WTC11 (cell line): Measurements from ENCODE around the gene ZNF423. TPM values are rescaled to one million over a fixed set of nuclear protein-coding genes. Genes with fewer than 3 reads are reported as not detected.

ENCODE experiments used
- CREB1 ChIP-seq: sonication (generic); formaldehyde crosslinking; IDR thresholded peaks from 2 replicates; pipeline ENCODE4 v1.8.0; 2023; ENCODE audit warnings: mild to moderate bottlenecking, missing genetic modification reagents
- CREM ChIP-seq: sonication (generic); formaldehyde crosslinking; IDR thresholded peaks from 2 replicates; pipeline ENCODE4 v1.8.1; 2022; ENCODE audit warnings: mild to moderate bottlenecking, missing genetic modification reagents, moderate library complexity
- RORB ChIP-seq: fragments of 250-450 bp; sonication (Bioruptor Pico); IDR thresholded peaks from 2 replicates; pipeline ENCODE4 v1.9.0; 2021; ENCODE audit warnings: mild to moderate bottlenecking
- SP1 ChIP-seq: sonication (generic); formaldehyde crosslinking; conservative IDR thresholded peaks from 2 replicates; pipeline ENCODE4 v1.8.1; 2022; ENCODE audit warnings: missing genetic modification reagents
- ZNF219 ChIP-seq: sonication (generic); formaldehyde crosslinking; IDR thresholded peaks from 2 replicates; pipeline ENCODE4 v1.8.0; 2023; ENCODE audit warnings: missing genetic modification reagents, mild to moderate bottlenecking, borderline replicate concordance
- total RNA-seq: library from RNA; stranded (reverse); gene quantifications from 3 replicates; pipeline ENCODE4 v1.2.3, GENCODE V29; 2021
- TF ChIP-seq, protein P1 (sequence below): sonication (generic); formaldehyde crosslinking; IDR thresholded peaks from 2 replicates; pipeline ENCODE4 v1.8.1; 2023; ENCODE audit warnings: mild to moderate bottlenecking, missing genetic modification reagents, borderline replicate concordance
- TF ChIP-seq, protein P2 (sequence below): fragments of 250-450 bp; sonication (Bioruptor Pico); IDR thresholded peaks from 2 replicates; pipeline ENCODE4 v1.8.0; 2021; ENCODE audit warnings: mild to moderate bottlenecking
- TF ChIP-seq, protein P3 (sequence below): fragments of 250-450 bp; sonication (Bioruptor Pico); IDR thresholded peaks from 2 replicates; pipeline ENCODE4 v1.9.0; 2021; ENCODE audit warnings: mild to moderate bottlenecking, borderline replicate concordance
- TF ChIP-seq, protein P4 (sequence below): sonication (generic); formaldehyde crosslinking; IDR thresholded peaks from 2 replicates; pipeline ENCODE4 v1.8.0; 2022; ENCODE audit warnings: missing genetic modification reagents
- TF ChIP-seq, protein P5 (sequence below): sonication (generic); formaldehyde crosslinking; conservative IDR thresholded peaks from 2 replicates; pipeline ENCODE4 v1.8.1; 2023; ENCODE audit warnings: mild to moderate bottlenecking, low read depth, missing genetic modification reagents, moderate library complexity

The ZNF423 gene
- total RNA-seq, 1 experiment from 2014 or later = 38.8 TPM

DNA sequence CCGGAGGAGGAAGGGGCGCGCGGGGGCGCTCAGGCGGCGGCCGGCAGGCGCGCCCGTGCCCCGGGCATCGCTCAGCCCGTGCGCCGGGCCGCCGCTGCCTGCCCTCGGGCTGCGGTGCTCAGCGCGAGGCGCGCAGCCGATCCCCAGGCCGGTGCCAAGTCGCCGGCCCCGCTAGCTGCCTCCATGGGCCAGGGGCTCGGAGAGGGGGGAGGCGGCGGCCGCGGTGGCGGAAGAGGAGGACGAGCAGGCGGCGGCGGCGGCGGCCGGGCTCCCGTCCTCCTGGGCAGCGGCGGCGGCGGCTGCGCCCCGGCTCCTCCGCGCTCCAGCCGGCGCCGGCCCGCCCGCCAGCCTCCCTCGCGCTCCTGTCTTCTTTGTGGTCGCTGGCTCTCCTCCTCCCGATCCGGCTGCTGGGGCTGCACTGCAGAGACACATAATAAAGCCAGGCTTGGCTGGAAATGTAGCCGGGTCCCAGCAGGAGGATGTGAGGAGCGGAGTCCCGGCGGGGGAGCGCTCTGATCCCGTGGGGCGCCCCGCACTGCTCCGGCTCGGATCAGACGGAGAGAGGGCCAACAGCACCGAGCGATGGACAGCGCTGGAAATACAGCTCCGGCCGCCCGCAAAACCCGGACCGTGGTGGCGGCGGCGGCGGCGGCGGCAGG, 889 bp upstream of the ZNF423 start (continued):
- TF ChIP-seq, protein P1, sequence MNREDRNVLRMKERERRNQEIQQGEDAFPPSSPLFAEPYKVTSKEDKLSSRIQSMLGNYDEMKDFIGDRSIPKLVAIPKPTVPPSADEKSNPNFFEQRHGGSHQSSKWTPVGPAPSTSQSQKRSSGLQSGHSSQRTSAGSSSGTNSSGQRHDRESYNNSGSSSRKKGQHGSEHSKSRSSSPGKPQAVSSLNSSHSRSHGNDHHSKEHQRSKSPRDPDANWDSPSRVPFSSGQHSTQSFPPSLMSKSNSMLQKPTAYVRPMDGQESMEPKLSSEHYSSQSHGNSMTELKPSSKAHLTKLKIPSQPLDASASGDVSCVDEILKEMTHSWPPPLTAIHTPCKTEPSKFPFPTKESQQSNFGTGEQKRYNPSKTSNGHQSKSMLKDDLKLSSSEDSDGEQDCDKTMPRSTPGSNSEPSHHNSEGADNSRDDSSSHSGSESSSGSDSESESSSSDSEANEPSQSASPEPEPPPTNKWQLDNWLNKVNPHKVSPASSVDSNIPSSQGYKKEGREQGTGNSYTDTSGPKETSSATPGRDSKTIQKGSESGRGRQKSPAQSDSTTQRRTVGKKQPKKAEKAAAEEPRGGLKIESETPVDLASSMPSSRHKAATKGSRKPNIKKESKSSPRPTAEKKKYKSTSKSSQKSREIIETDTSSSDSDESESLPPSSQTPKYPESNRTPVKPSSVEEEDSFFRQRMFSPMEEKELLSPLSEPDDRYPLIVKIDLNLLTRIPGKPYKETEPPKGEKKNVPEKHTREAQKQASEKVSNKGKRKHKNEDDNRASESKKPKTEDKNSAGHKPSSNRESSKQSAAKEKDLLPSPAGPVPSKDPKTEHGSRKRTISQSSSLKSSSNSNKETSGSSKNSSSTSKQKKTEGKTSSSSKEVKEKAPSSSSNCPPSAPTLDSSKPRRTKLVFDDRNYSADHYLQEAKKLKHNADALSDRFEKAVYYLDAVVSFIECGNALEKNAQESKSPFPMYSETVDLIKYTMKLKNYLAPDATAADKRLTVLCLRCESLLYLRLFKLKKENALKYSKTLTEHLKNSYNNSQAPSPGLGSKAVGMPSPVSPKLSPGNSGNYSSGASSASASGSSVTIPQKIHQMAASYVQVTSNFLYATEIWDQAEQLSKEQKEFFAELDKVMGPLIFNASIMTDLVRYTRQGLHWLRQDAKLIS = no peak
- TF ChIP-seq, protein P2, sequence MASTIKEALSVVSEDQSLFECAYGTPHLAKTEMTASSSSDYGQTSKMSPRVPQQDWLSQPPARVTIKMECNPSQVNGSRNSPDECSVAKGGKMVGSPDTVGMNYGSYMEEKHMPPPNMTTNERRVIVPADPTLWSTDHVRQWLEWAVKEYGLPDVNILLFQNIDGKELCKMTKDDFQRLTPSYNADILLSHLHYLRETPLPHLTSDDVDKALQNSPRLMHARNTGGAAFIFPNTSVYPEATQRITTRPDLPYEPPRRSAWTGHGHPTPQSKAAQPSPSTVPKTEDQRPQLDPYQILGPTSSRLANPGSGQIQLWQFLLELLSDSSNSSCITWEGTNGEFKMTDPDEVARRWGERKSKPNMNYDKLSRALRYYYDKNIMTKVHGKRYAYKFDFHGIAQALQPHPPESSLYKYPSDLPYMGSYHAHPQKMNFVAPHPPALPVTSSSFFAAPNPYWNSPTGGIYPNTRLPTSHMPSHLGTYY (CRISPR knock-in tag) = no peak
- no peak for TF ChIP-seq ZNF219 (CRISPR knock-in tag)
- TF ChIP-seq, protein P3, sequence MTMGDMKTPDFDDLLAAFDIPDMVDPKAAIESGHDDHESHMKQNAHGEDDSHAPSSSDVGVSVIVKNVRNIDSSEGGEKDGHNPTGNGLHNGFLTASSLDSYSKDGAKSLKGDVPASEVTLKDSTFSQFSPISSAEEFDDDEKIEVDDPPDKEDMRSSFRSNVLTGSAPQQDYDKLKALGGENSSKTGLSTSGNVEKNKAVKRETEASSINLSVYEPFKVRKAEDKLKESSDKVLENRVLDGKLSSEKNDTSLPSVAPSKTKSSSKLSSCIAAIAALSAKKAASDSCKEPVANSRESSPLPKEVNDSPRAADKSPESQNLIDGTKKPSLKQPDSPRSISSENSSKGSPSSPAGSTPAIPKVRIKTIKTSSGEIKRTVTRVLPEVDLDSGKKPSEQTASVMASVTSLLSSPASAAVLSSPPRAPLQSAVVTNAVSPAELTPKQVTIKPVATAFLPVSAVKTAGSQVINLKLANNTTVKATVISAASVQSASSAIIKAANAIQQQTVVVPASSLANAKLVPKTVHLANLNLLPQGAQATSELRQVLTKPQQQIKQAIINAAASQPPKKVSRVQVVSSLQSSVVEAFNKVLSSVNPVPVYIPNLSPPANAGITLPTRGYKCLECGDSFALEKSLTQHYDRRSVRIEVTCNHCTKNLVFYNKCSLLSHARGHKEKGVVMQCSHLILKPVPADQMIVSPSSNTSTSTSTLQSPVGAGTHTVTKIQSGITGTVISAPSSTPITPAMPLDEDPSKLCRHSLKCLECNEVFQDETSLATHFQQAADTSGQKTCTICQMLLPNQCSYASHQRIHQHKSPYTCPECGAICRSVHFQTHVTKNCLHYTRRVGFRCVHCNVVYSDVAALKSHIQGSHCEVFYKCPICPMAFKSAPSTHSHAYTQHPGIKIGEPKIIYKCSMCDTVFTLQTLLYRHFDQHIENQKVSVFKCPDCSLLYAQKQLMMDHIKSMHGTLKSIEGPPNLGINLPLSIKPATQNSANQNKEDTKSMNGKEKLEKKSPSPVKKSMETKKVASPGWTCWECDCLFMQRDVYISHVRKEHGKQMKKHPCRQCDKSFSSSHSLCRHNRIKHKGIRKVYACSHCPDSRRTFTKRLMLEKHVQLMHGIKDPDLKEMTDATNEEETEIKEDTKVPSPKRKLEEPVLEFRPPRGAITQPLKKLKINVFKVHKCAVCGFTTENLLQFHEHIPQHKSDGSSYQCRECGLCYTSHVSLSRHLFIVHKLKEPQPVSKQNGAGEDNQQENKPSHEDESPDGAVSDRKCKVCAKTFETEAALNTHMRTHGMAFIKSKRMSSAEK (CRISPR knock-in tag) = no peak
- TF ChIP-seq, protein P4, sequence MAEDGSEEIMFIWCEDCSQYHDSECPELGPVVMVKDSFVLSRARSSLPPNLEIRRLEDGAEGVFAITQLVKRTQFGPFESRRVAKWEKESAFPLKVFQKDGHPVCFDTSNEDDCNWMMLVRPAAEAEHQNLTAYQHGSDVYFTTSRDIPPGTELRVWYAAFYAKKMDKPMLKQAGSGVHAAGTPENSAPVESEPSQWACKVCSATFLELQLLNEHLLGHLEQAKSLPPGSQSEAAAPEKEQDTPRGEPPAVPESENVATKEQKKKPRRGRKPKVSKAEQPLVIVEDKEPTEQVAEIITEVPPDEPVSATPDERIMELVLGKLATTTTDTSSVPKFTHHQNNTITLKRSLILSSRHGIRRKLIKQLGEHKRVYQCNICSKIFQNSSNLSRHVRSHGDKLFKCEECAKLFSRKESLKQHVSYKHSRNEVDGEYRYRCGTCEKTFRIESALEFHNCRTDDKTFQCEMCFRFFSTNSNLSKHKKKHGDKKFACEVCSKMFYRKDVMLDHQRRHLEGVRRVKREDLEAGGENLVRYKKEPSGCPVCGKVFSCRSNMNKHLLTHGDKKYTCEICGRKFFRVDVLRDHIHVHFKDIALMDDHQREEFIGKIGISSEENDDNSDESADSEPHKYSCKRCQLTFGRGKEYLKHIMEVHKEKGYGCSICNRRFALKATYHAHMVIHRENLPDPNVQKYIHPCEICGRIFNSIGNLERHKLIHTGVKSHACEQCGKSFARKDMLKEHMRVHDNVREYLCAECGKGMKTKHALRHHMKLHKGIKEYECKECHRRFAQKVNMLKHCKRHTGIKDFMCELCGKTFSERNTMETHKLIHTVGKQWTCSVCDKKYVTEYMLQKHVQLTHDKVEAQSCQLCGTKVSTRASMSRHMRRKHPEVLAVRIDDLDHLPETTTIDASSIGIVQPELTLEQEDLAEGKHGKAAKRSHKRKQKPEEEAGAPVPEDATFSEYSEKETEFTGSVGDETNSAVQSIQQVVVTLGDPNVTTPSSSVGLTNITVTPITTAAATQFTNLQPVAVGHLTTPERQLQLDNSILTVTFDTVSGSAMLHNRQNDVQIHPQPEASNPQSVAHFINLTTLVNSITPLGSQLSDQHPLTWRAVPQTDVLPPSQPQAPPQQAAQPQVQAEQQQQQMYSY (CRISPR knock-in tag) = peak; percentile 94
- 0 out of 2 replicates have a peak, but pooled peaks have one; percentile 21 for TF ChIP-seq SP1
- no peak for TF ChIP-seq CREM
- no peak for TF ChIP-seq RORB (CRISPR knock-in tag)
- TF ChIP-seq, protein P5, sequence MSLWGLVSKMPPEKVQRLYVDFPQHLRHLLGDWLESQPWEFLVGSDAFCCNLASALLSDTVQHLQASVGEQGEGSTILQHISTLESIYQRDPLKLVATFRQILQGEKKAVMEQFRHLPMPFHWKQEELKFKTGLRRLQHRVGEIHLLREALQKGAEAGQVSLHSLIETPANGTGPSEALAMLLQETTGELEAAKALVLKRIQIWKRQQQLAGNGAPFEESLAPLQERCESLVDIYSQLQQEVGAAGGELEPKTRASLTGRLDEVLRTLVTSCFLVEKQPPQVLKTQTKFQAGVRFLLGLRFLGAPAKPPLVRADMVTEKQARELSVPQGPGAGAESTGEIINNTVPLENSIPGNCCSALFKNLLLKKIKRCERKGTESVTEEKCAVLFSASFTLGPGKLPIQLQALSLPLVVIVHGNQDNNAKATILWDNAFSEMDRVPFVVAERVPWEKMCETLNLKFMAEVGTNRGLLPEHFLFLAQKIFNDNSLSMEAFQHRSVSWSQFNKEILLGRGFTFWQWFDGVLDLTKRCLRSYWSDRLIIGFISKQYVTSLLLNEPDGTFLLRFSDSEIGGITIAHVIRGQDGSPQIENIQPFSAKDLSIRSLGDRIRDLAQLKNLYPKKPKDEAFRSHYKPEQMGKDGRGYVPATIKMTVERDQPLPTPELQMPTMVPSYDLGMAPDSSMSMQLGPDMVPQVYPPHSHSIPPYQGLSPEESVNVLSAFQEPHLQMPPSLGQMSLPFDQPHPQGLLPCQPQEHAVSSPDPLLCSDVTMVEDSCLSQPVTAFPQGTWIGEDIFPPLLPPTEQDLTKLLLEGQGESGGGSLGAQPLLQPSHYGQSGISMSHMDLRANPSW (CRISPR knock-in tag) = no peak
- TF ChIP-seq CREB1 (CRISPR knock-in tag) = no peak
